Thyroid gland (tissue), 4 donors: Measurements from ENCODE around the gene CFAP126. TPM values are rescaled to one million over a fixed set of nuclear protein-coding genes. Genes with fewer than 3 reads are reported as not detected.
A peak's percentile ranks its signal among the peaks of the same experiment; 100 is the strongest.
"Not testable (repeated sequence)": the region's sequence is repeated elsewhere in the genome, so short reads cannot be mapped to it uniquely, and the experiment has no call there.

Experiments
- DNase-seq, 2 donors: peaks; one replicate each; pipeline ENCODE4 v3.0.0-alpha.2; 2019
- H3K27ac ChIP-seq, 3 donors: fragments of 200-600 bp; sonication (generic); 1 replicate in 2 of 3; 2 replicates in 1 of 3; pipeline ENCODE4 v1.5.1; 2016 to 2019; ENCODE audit warnings: mild to moderate bottlenecking in 1 of 3, moderate library complexity in 1 of 3
- H3K27me3 ChIP-seq: fragments of 200-600 bp; sonication (generic); one replicate; pipeline ENCODE4 v1.5.1; 2019
- H3K36me3 ChIP-seq, 2 donors: fragments of 200-600 bp; sonication (generic); one replicate each; pipeline ENCODE4 v1.5.1; 2016 to 2019
- H3K4me1 ChIP-seq, 2 donors: fragments of 200-600 bp; sonication (generic); one replicate each; pipeline ENCODE4 v1.5.1; 2017 to 2019
- H3K4me3 ChIP-seq, 3 donors: fragments of 200-600 bp; sonication (generic); replicated peaks in 1 of 3; 1 replicate in 2 of 3; 2 replicates in 1 of 3; pipeline ENCODE4 v1.5.1; 2016; ENCODE audit warnings: mild to moderate bottlenecking in 1 of 3
- H3K9me3 ChIP-seq: fragments of 200-600 bp; sonication (generic); one replicate; pipeline ENCODE4 v1.5.1; 2017
- CTCF ChIP-seq, 6 experiments: fragments of 200-600 bp in 3 of 6; fragments of 450-650 bp in 3 of 6; sonication (generic) in 3 of 6; IDR thresholded peaks; one replicate each; pipeline ENCODE4 v1.5.1; 2016 to 2019; ENCODE audit warnings: antibody characterized with exemption in 6 of 6, mild to moderate bottlenecking in 2 of 6, inconsistent platforms in 1 of 6, moderate library complexity in 1 of 6
- POLR2A ChIP-seq, 2 donors: fragments of 450-650 bp; IDR thresholded peaks; one replicate each; pipeline ENCODE4 v1.6.1; 2017; ENCODE audit warnings: antibody characterized with exemption in 2 of 2, mild to moderate bottlenecking in 2 of 2, moderate library complexity in 1 of 2
- WGBS, 2 donors: methylation state at CpG; one replicate each; pipeline ENCODE4 v1.1.5; 2017; 5-methylcytosine and 5-hydroxymethylcytosine counted together
- intact Hi-C: fragments of 100-400 bp; cut with DNase I; formaldehyde crosslinking; loops from one replicate; pipeline ENCODE4 v1.15.1; 2023
- total RNA-seq, 4 donors: library from RNA; depleted of rRNA; stranded (reverse); fragments of >200 nt; gene quantifications; one replicate each; pipeline ENCODE4 v1.2.3, GENCODE V29; 2016

CFAP126 gene
- not detected for total RNA-seq

- Histone ChIP-seq H3K4me1 (peaks cover 0 to 8% of the 10 kb centered on the region in 2 donors), H3K9me3 (no peaks in the 10 kb centered on the region), H3K4me3 (no peak within 1 kb of the TSS), H3K27me3 (no peaks in the 10 kb centered on the region), H3K27ac (peak within 1 kb of the TSS in 2 of 3 donors; percentile 15 to 36), H3K36me3 (peaks cover 6 to 13% of the 10 kb centered on the region in 2 donors)
- 23 to 27% methylated on average over 6 of the region's 6 CpGs for WGBS, 2 donors
- TF ChIP-seq CTCF (IDR thresholded peaks at IDR 0.05) (peak in 4 of 6 experiments; percentile 16 to 44 (median 32)), POLR2A (IDR thresholded peaks at IDR 0.05) (no peak)
- intact Hi-C loops = loop anchor here (5.0 kb wide), 1 partner anchor 136 kb away; no protein-coding TSS in a partner anchor
- peak; percentile 73 to 78 for DNase-seq
Measured at GRCh38 chr1:161367684-161368400, at the start of gene CFAP126. Gene CFAP126, minus strand, starts transcription at chr1:161367876. Its CDS starts 8 bp downstream, at chr1:161367868.

DNA sequence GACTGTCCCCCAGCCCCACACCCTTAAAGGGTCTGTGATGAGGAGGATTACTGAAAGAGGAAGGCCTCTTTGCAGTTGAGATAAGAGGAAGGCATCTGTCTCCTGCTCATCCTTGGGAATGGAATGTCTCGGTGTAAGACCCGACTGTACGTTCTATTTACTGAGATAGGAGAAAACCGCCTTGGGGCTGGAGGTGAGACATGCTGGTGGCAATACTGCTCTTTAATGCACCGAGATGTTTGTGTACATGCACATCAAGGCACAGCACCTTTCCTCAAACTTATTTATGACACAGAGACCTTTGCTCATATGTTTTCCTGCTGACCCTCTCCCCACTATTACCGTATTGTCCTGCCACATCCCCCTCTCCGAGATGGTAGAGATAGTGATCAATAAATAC is 45.4 kb upstream of the CFAP126 start:
- WGBS, 2 donors = 89 to 94% methylated on average over 7 of the region's 7 CpGs
- H3K27me3 ChIP-seq, intact Hi-C loops, H3K27ac ChIP-seq, DNase-seq, H3K9me3 ChIP-seq, H3K36me3 ChIP-seq, H3K4me1 ChIP-seq, H3K4me3 ChIP-seq: not testable (repeated sequence)

DNA sequence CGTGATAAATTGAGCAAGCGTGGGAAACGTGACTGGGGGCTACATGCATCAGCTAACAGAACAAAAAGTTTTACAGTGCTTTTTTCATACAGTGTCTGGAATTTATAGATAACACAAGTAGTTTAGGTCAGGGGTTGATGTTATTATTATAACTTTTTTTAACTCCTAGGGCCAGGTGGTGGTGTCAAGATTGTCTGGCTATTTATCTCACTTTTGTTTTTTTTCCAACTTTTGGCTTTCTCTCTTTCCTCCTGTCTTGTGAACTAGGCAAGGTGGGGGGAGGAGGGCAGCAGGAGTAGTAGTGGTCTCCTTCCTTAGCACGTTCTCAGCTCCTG is 42.9 kb upstream of the CFAP126 start:
- H3K27me3 ChIP-seq, H3K4me3 ChIP-seq, H3K27ac ChIP-seq, intact Hi-C loops, DNase-seq, H3K36me3 ChIP-seq, H3K4me1 ChIP-seq, H3K9me3 ChIP-seq: not testable (repeated sequence)
- 88 to 92% methylated on average over 4 of the region's 4 CpGs for WGBS, 2 donors

DNA sequence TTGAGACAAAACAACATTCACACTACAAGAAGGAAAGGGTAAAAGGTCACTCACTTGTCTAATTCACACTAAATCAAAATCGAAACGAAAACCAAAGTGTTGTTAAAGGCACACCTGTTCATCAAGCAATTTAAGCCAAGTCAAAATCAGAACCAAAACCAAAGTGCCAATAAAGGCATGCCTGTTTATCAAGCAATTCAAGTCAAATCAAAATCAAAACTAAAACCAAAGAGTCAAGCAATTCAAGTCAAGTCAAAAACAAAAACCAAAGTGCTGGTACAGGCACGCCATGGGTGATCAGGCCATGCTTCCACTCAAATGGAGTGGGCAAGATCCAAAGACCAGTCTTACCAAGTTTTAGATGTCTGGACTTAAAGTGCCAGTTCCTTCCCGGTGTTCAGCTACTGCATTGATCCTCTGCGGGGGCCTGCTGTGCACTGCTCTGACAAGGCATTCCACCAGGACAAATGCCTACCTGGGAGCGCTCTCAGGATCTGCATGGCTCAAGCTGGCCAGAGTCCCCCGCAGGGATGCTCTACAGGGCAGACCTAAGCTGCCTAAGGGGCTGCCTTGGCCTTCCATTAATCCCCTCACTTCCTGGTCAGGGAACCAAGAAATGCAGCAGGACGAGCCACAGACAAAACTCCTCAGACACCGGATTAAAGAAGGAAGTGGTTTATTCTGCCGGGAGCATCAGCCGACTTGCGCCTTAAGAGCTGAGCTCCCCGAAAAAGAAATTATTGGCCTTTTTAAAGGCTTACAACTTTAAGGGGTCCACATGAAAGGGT is 42.4 kb upstream of the CFAP126 start:
- H3K4me1 ChIP-seq, intact Hi-C loops, H3K27me3 ChIP-seq, DNase-seq, H3K9me3 ChIP-seq, H3K27ac ChIP-seq, H3K4me3 ChIP-seq, H3K36me3 ChIP-seq: not testable (repeated sequence)
- WGBS, 2 donors = 78 to 84% methylated on average over 13 of the region's 13 CpGs

DNA sequence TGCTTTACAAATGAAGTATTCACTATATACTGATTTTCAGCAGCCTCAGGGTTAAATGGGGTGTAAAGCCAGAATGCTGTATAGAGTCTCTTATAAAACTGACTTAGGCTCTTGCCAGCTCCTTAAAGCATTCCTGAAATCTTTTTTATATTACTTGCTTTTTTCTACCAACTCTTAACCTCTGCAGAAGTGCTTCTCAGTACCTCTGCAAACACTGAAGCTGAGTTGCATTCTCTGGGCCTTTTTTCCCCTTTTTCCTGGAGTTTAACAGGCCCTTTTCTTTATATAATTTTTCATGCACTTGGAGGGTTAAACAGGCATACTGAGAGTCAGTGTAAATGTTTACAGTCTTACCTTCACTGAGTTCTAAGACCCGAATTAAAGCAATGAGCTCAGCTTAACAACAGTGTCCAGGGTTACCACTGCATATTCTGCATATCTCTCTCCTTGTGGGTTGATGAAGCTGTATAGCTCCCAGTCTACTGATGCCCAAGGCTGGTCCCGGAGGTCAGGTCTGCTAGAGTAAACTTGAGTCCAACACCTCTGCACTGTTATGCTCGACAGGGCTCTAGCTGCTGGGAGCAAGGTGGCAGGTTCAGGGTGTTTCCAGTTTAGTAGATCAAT is 40.9 kb upstream of the CFAP126 start:
- no peaks in the 10 kb centered on the region for H3K9me3 ChIP-seq
- H3K4me1 ChIP-seq = peaks cover 0 to 3% of the 10 kb centered on the region in 2 donors
- intact Hi-C loops = no loop called here
- TF ChIP-seq POLR2A (IDR thresholded peaks at IDR 0.05) (no peak), CTCF (IDR thresholded peaks at IDR 0.05) (no peak)
- H3K27ac ChIP-seq = no peak overlapping the region
- H3K36me3 ChIP-seq = no peaks in the 10 kb centered on the region
- 50 to 65% methylated on average over 2 to 3 of the region's 3 CpGs for WGBS, 2 donors
- H3K4me3 ChIP-seq = no peak overlapping the region
- H3K27me3 ChIP-seq = no peaks in the 10 kb centered on the region
- DNase-seq = no peak

GRCh38 chr1:161407451-161407985 is 39.8 kb upstream of the CFAP126 start:
- no peak for DNase-seq
- Histone ChIP-seq H3K9me3 (no peaks in the 10 kb centered on the region), H3K36me3 (no peaks in the 10 kb centered on the region), H3K27me3 (no peaks in the 10 kb centered on the region), H3K4me1 (peaks cover 0 to 3% of the 10 kb centered on the region in 2 donors), H3K27ac (no peak overlapping the region), H3K4me3 (no peak overlapping the region)
- intact Hi-C loops = no loop called here
- TF ChIP-seq CTCF (IDR thresholded peaks at IDR 0.05) (no peak), POLR2A (IDR thresholded peaks at IDR 0.05) (no peak)
- WGBS, 2 donors = 79 to 83% methylated on average over 6 of the region's 6 CpGs

DNA sequence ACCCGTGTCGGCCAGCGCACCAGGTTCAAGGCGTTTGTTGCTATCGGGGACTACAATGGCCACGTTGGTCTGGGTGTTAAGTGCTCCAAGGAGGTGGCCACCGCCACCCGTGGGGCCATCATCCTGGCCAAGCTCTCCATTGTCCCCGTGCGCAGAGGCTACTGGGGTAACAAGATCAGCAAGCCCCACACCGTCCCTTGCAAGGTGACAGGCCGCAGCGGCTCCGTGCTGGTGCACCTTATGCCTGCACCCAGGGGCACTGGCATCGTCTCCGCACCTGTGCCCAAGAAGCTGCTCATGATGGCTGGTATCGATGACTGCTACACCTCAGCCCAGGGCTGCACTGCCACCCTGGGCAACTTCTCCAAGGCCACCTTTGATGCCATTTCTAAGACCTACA is 38.9 kb upstream of the CFAP126 start:
- 95 to 98% methylated on average over 9 to 12 of the region's 17 CpGs for WGBS, 2 donors
- intact Hi-C loops, H3K9me3 ChIP-seq, H3K27ac ChIP-seq, H3K4me1 ChIP-seq, H3K36me3 ChIP-seq, H3K27me3 ChIP-seq, DNase-seq, H3K4me3 ChIP-seq: not testable (repeated sequence)
